DND-41 (cell line): Measurements from ENCODE around the gene ARVCF.

ENCODE experiments used
- ATAC-seq: fragments of 200-7000 bp; cut with Tn5 transposase; 3 replicates; pipeline ENCODE4 v1.9.1; 2021; ENCODE audit warnings: low read depth; ENCODE audit not compliant: insufficient read depth
- DNase-seq: peaks from one replicate; pipeline ENCODE4 v3.0.0-alpha.2; 2020
- H2AFZ ChIP-seq: 2 replicates; pipeline ENCODE4 v1.6.0; 2012; ENCODE audit warnings: low read depth, low read length
- H3K27ac ChIP-seq: 2 replicates; pipeline ENCODE4 v1.5.1; 2012; ENCODE audit warnings: low read length, inconsistent platforms
- H3K27me3 ChIP-seq: fragments of 200-600 bp; sonication (generic); 2 replicates; pipeline ENCODE4 v1.6.0; 2012; ENCODE audit warnings: low read length, mild to moderate bottlenecking, inconsistent platforms; ENCODE audit not compliant: insufficient read depth, poor library complexity
- H3K36me3 ChIP-seq: 2 replicates; pipeline ENCODE4 v1.5.1; 2012; ENCODE audit warnings: low read length, inconsistent platforms; ENCODE audit not compliant: insufficient read depth
- H3K4me1 ChIP-seq: 2 replicates; pipeline ENCODE4 v1.5.1; 2012; ENCODE audit warnings: mild to moderate bottlenecking, low read length; ENCODE audit not compliant: insufficient read depth
- H3K4me2 ChIP-seq: 2 replicates; pipeline ENCODE4 v1.6.0; 2012; ENCODE audit warnings: mild to moderate bottlenecking, moderate library complexity, low read length, inconsistent platforms; ENCODE audit not compliant: insufficient read depth
- H3K4me3 ChIP-seq, 2 experiments: fragments of 200-600 bp in 1 of 2; shearing (Covaris generic) in 1 of 2; 2 replicates each; pipeline ENCODE4 v1.5.1; 2012 to 2016; ENCODE audit warnings: inconsistent platforms in 2 of 2, low read length in 2 of 2, mild to moderate bottlenecking in 2 of 2, low read depth in 1 of 2, moderate library complexity in 1 of 2
- H3K79me2 ChIP-seq: 2 replicates; pipeline ENCODE4 v1.6.0; 2012; ENCODE audit warnings: low read length, inconsistent platforms; ENCODE audit not compliant: insufficient read depth
- H3K9ac ChIP-seq: 2 replicates; pipeline ENCODE4 v1.6.0; 2012; ENCODE audit warnings: low read depth, mild to moderate bottlenecking, inconsistent platforms, low read length, moderate library complexity
- H3K9me3 ChIP-seq: 2 replicates; pipeline ENCODE4 v1.5.1; 2012; ENCODE audit warnings: low read length, moderate library complexity, mild to moderate bottlenecking, inconsistent platforms; ENCODE audit not compliant: insufficient read depth, severe bottlenecking
- H4K20me1 ChIP-seq: 2 replicates; pipeline ENCODE4 v1.6.0; 2012; ENCODE audit warnings: low read length; ENCODE audit not compliant: insufficient read depth
- CTCF ChIP-seq: IDR thresholded peaks from 2 replicates; pipeline ENCODE4 v1.5.1; 2012; ENCODE audit warnings: borderline replicate concordance, low read length, moderate library complexity, mild to moderate bottlenecking; ENCODE audit not compliant: poor library complexity, severe bottlenecking; ENCODE audit errors: extremely low read depth
- EZH2 ChIP-seq: IDR thresholded peaks from 3 replicates; pipeline ENCODE4 v1.6.1; 2012; ENCODE audit warnings: borderline replicate concordance, low read depth, mild to moderate bottlenecking, moderate library complexity, low read length, inconsistent platforms; ENCODE audit not compliant: severe bottlenecking

The ARVCF gene

GRCh38 chr22:19995611-19996339 lies 20.8 kb downstream of the ARVCF start:
- Histone ChIP-seq H3K27me3 (no peaks in the 10 kb centered on the region), H4K20me1 (peaks cover 23% of the 10 kb centered on the region; the same call in 1 of the 2 replicates), H3K9me3 (no peaks in the 10 kb centered on the region), H3K27ac (no peak overlapping the region), H3K4me1 (no peaks in the 10 kb centered on the region), H3K4me2 (no peak overlapping the region), H3K79me2 (no peaks in the 10 kb centered on the region), H3K4me3 (no peak overlapping the region), H3K9ac (no peak overlapping the region), H3K36me3 (no peaks in the 10 kb centered on the region), H2AFZ (no peak overlapping the region)
- DNase-seq (no peak), ATAC-seq (no peak)
- no peak for TF ChIP-seq CTCF
- no peak for TF ChIP-seq EZH2

GRCh38 chr22:19994851-19995610 lies 21.6 kb downstream of the ARVCF start:
- TF ChIP-seq CTCF (no peak), EZH2 (no peak)
- Histone ChIP-seq H2AFZ (no peak overlapping the region), H4K20me1 (peaks cover 23% of the 10 kb centered on the region; the same call in 1 of the 2 replicates), H3K79me2 (no peaks in the 10 kb centered on the region), H3K36me3 (no peaks in the 10 kb centered on the region), H3K4me1 (no peaks in the 10 kb centered on the region), H3K4me2 (no peak overlapping the region), H3K27me3 (no peaks in the 10 kb centered on the region), H3K9ac (no peak overlapping the region), H3K4me3 (no peak overlapping the region), H3K9me3 (no peaks in the 10 kb centered on the region), H3K27ac (no peak overlapping the region)
- DNase-seq (no peak), ATAC-seq (no peak)

- H3K9me3 ChIP-seq: no peaks in the 10 kb centered on the region
- no peaks in the 10 kb centered on the region for H3K79me2 ChIP-seq
- peaks cover 17% of the 10 kb centered on the region; the same call in 1 of the 2 replicates for H4K20me1 ChIP-seq
- no peak overlapping the region for H2AFZ ChIP-seq
- H3K4me1 ChIP-seq: no peaks in the 10 kb centered on the region
- ATAC-seq (no peak), DNase-seq (no peak)
- no peak overlapping the region for H3K9ac ChIP-seq
- no peaks in the 10 kb centered on the region for H3K36me3 ChIP-seq
- no peak overlapping the region for H3K4me2 ChIP-seq
- H3K27me3 ChIP-seq: no peaks in the 10 kb centered on the region
- H3K4me3 ChIP-seq: no peak overlapping the region
- no peak for TF ChIP-seq EZH2
- no peak for TF ChIP-seq CTCF
- H3K27ac ChIP-seq: no peak overlapping the region
These were observed 22.7 kb downstream of the ARVCF start for GRCh38 chr22:19993926-19994325.
